ENCODE data around the gene HAPLN1.

HAPLN1 gene

DNA sequence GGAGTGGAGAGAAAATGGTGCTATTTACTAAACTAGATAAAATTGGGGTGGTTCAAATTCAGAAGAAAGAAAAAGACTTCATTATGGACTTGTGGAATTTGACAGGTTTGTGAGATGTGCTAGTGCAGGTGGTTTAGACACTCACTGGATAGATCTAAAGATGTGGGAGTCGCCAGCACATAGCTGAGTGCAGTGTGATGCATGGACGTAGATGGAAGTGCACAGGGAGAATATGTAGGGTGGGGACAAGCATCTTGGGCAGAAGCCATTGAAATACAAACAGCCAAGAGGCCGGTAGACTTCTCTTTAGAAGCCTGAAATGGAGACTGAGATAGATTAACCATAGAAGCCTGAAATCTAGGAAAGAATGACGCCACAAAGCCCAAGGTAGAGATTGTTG is 10.7 kb downstream of the HAPLN1 start:
- H3K4me3 ChIP-seq (ENCODE audit: low read depth, low read length): no peak overlapping the region
- TF ChIP-seq, protein P1, sequence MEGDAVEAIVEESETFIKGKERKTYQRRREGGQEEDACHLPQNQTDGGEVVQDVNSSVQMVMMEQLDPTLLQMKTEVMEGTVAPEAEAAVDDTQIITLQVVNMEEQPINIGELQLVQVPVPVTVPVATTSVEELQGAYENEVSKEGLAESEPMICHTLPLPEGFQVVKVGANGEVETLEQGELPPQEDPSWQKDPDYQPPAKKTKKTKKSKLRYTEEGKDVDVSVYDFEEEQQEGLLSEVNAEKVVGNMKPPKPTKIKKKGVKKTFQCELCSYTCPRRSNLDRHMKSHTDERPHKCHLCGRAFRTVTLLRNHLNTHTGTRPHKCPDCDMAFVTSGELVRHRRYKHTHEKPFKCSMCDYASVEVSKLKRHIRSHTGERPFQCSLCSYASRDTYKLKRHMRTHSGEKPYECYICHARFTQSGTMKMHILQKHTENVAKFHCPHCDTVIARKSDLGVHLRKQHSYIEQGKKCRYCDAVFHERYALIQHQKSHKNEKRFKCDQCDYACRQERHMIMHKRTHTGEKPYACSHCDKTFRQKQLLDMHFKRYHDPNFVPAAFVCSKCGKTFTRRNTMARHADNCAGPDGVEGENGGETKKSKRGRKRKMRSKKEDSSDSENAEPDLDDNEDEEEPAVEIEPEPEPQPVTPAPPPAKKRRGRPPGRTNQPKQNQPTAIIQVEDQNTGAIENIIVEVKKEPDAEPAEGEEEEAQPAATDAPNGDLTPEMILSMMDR (IDR thresholded peaks at IDR 0.05; ENCODE audit: insufficient read depth, low read depth, low read length, missing control alignments): no peak
- no peak for DNase-seq (ENCODE audit: low read depth)

DNA sequence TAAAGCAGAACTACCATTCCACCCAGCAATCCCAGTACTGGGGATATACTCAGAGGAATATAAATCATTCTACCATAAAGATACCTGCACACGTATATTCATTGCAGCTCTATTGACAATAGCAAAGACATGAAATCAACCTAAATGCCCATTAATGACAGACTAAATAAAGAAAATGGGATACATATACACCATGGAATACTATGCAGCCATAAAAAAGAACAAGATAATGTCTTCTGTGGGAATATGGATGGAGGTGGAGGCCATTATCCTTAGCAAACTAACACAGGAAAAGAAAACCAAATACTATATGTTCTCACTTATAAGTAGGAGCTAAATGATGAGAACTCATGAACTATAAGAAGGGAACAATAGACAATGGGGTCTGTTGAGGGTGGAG is 12.5 kb downstream of the HAPLN1 start:
- DNase-seq (ENCODE audit: low read depth): no peak
- no peak overlapping the region for H3K4me3 ChIP-seq (ENCODE audit: low read depth, low read length)
- TF ChIP-seq, protein P1 (IDR thresholded peaks at IDR 0.05; ENCODE audit: insufficient read depth, low read depth, low read length, missing control alignments): no peak

DNA sequence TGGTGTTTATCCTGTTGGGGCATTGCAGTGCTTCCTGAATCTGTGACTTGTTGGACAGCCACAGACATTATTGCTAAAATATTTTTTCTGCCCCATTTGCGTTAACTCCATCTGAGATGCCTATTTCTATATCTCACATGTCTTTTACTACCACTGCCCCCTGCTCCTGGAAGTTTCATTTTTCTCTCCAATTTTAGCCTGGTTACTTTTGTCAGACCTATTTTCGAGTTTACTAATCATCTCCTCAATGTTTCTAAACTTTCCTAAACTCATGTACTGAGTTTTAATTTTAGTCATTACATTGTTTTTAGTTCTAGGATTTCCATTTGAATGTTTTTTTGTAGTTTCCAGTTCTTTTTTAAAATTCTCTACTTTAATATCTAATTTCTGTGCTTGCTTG is 17.6 kb downstream of the HAPLN1 start:
- TF ChIP-seq, protein P1 (IDR thresholded peaks at IDR 0.05; ENCODE audit: insufficient read depth, low read depth, low read length, missing control alignments): no peak
- DNase-seq (ENCODE audit: low read depth): no peak
- H3K4me3 ChIP-seq (ENCODE audit: low read depth, low read length): no peak overlapping the region

DNA sequence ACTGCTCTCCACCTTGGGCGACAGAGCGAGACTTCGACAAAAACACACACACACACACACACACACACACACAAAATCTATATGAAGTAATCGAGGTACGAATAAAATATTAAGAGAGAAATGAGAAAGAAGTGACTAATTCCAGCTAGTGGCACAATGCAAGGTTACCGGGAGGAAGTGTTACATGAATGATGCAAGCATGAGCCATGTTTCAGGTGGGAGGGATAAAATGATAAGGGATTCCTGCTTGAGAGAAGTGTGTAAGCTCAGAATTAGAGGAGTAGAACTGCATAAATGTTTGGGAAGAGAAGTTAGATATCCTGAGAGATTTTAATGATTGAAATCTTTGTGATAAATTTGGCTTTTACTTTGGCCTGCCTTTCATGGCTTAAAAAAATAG is 18.8 kb downstream of the HAPLN1 start:
- DNase-seq (ENCODE audit: low read depth): no peak
- H3K4me3 ChIP-seq (ENCODE audit: low read depth, low read length): no peak overlapping the region
- TF ChIP-seq, protein P1 (IDR thresholded peaks at IDR 0.05; ENCODE audit: insufficient read depth, low read depth, low read length, missing control alignments): no peak

DNA sequence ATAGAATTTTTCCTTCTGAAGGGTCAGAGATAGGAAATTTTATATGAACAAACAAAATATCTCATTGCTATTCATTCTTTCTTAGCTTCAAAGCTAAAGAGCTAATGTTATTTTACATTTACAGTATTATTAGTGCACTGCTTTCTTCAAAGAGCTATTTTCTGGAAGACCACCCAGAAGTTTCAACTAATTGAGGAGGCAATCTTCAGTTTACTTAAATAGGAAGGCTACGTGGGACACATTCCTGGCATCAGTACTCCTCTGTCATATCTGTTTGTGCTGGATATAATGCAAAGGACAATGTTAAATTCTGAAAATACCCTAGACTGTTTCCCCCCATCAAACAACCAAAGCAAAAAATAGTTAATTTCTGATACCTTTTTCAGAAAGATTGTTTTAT is 30.8 kb downstream of the HAPLN1 start:
- H3K4me3 ChIP-seq (ENCODE audit: low read depth, low read length): no peak overlapping the region
- TF ChIP-seq, protein P1 (IDR thresholded peaks at IDR 0.05; ENCODE audit: insufficient read depth, low read depth, low read length, missing control alignments): no peak
- DNase-seq (ENCODE audit: low read depth): no peak

DNA sequence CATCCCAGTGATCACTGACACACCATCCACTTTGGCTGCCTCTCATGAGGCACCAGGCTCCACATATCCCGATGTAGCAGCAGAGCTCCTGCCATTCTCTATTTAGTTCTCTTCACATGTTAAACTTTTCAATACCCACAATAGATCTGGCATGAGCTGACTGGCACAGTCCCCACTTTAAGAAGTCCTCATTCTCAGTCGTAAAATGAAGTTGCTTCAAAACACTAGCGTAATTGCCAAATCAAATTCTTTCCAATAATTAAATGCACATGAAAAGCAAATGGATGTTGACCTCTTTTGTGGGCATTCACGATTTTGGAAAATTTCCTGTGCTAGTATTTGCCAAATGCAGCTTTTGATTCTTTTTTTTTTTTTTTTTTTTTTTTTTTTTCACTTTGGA is 32.4 kb downstream of the HAPLN1 start:
- DNase-seq (ENCODE audit: low read depth): no peak
- no peak overlapping the region for H3K4me3 ChIP-seq (ENCODE audit: low read depth, low read length)
- TF ChIP-seq, protein P1 (IDR thresholded peaks at IDR 0.05; ENCODE audit: insufficient read depth, low read depth, low read length, missing control alignments): no peak

DNA sequence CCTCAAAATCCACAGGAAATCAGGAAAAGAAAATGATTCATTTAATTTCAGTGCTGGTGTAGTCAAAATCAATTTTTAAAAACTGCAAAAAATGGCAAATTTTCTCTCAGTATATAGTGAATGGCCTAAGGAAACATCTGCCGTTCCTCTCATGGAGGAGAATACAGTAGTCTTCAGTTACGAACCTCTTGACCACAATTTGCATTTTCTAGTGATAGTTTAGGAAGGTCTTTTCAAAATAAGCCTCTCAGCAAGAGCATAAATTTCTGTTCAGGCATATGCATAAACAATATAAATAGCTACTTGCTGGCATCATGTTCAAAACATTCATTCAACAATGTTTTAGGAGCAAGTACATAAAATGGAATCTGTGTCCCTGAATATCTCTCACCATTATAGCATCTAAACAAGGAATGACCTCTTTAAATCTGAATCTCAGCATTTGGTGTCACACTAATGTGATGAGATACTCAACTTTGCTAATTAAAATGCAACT is 33.5 kb downstream of the HAPLN1 start:
- TF ChIP-seq, protein P1 (IDR thresholded peaks at IDR 0.05; ENCODE audit: insufficient read depth, low read depth, low read length, missing control alignments): no peak
- no peak for DNase-seq (ENCODE audit: low read depth)
- no peak overlapping the region for H3K4me3 ChIP-seq (ENCODE audit: low read depth, low read length)
